CD4-positive, CD25-positive, alpha-beta regulatory T cell (primary cell): ENCODE results near the gene YBX2. TPM values are rescaled to one million over a fixed set of nuclear protein-coding genes. Genes with fewer than 3 reads are reported as not detected.
A peak's percentile ranks its signal among the peaks of the same experiment; 100 is the strongest.
"Not testable (repeated sequence)": the region's sequence is repeated elsewhere in the genome, so short reads cannot be mapped to it uniquely, and the experiment has no call there.

Experiments used
- ATAC-seq, 2 donors: fragments of 150-1000 bp; cut with Tn5 transposase; one replicate each; pipeline ENCODE4 v1.10.0; 2021; ENCODE audit warnings: low read depth in 2 of 2, moderate number of reproducible peaks in 2 of 2, moderate library complexity in 1 of 2
- DNase-seq, 3 donors: peaks; one replicate each; pipeline versions ENCODE4 v3.0.0 to v3.0.0-alpha.2; 2012 to 2022; ENCODE audit warnings: mixed read lengths in 1 of 3
- H3K27ac ChIP-seq: one replicate; pipeline ENCODE4 v1.7.0; 2013; ENCODE audit warnings: mild to moderate bottlenecking, low read length; ENCODE audit not compliant: insufficient read depth, poor library complexity, severe bottlenecking
- H3K27me3 ChIP-seq: one replicate; pipeline ENCODE4 v1.7.0; 2013; ENCODE audit warnings: low read length; ENCODE audit not compliant: control insufficient read depth, insufficient read depth
- H3K36me3 ChIP-seq: one replicate; pipeline ENCODE4 v1.7.0; 2013; ENCODE audit warnings: mild to moderate bottlenecking, low read length, moderate library complexity; ENCODE audit not compliant: control insufficient read depth, insufficient read depth
- H3K4me1 ChIP-seq: 2 replicates; pipeline ENCODE4 v1.7.0; 2013; ENCODE audit warnings: mild to moderate bottlenecking, low read length; ENCODE audit not compliant: insufficient read depth, control insufficient read depth, poor library complexity, severe bottlenecking
- H3K4me3 ChIP-seq: one replicate; pipeline ENCODE4 v1.7.0; 2013; ENCODE audit warnings: low read depth, mild to moderate bottlenecking, low read length, moderate library complexity
- H3K9me3 ChIP-seq, 2 experiments: 1 replicate in 1 of 2; 2 replicates in 1 of 2; pipeline ENCODE4 v1.7.0; 2013; ENCODE audit warnings: low read length in 2 of 2, mild to moderate bottlenecking in 1 of 2, moderate library complexity in 1 of 2; ENCODE audit not compliant: control insufficient read depth in 2 of 2
- H3K27ac Mint-ChIP-seq, 3 donors: one replicate each; pipeline ENCODE4 v1.8.0; 2020 to 2022; ENCODE audit warnings: mild to moderate bottlenecking in 3 of 3, mixed read lengths in 3 of 3, moderate library complexity in 2 of 3
- H3K27me3 Mint-ChIP-seq: one replicate; pipeline ENCODE4 v1.8.0; 2022; ENCODE audit warnings: mild to moderate bottlenecking, mixed read lengths
- H3K36me3 Mint-ChIP-seq: one replicate; pipeline ENCODE4 v1.8.0; 2020; ENCODE audit warnings: mixed read lengths
- H3K4me1 Mint-ChIP-seq, 4 donors: one replicate each; pipeline ENCODE4 v1.8.0; 2020 to 2022; ENCODE audit warnings: mixed read lengths in 4 of 4, mild to moderate bottlenecking in 1 of 4
- H3K4me3 Mint-ChIP-seq, 4 donors: one replicate each; pipeline ENCODE4 v1.8.0; 2020 to 2022; ENCODE audit warnings: mild to moderate bottlenecking in 4 of 4, mixed read lengths in 4 of 4, moderate library complexity in 3 of 4
- H3K9me3 Mint-ChIP-seq, 7 donors: one replicate each; pipeline ENCODE4 v1.8.0; 2020 to 2022; ENCODE audit warnings: mixed read lengths in 7 of 7, mild to moderate bottlenecking in 3 of 7, moderate library complexity in 2 of 7
- polyA plus RNA-seq, 4 donors: library from polyadenylated mRNA; unstranded; fragments of 300-500 nt; fragmentation: Illumina TruSeq; gene quantifications; one replicate each; pipeline ENCODE4 v1.2.3, GENCODE V29; 2021
- total RNA-seq: library from RNA; stranded (reverse); gene quantifications from one replicate; pipeline ENCODE4 v1.2.3, GENCODE V29; 2022

YBX2 gene
- total and polyA plus RNA-seq, 5 donors from 2014 or later: not detected

- Mint-ChIP-seq H3K4me1 (peaks cover 9 to 86% (median 33%) of the 10 kb centered on the region in 4 donors), H3K9me3 (no peaks in the 10 kb centered on the region), H3K27ac (peak overlapping the region; percentile 93 to 98 (median 96)), H3K4me3 (peak overlapping the region; percentile 78 to 99 (median 96)), H3K27me3 (no peaks in the 10 kb centered on the region), H3K36me3 (peaks cover 14% of the 10 kb centered on the region)
- Histone ChIP-seq H3K36me3 (peaks cover 8% of the 10 kb centered on the region), H3K27ac (peak overlapping the region; percentile 78), H3K4me1 (peaks cover 78% of the 10 kb centered on the region), H3K4me3 (no peak overlapping the region), H3K9me3 (no peaks in the 10 kb centered on the region), H3K27me3 (no peaks in the 10 kb centered on the region)
- no peak for DNase-seq
- ATAC-seq: no peak
Measured at GRCh38 chr17:7334938-7335538, 40.6 kb upstream of the YBX2 start.

- not testable (repeated sequence) for H3K36me3 ChIP-seq
Measured at GRCh38 chr17:7332600-7333069, 38.2 kb upstream of the YBX2 start.

GRCh38 chr17:7332111-7332510 lies 37.7 kb upstream of the YBX2 start:
- H3K9me3 ChIP-seq: no peaks in the 10 kb centered on the region
- H3K4me1 ChIP-seq: peaks cover 65% of the 10 kb centered on the region
- peaks cover 2% of the 10 kb centered on the region for H3K36me3 Mint-ChIP-seq
- H3K36me3 ChIP-seq: no peaks in the 10 kb centered on the region
- peak overlapping the region; percentile 58 for H3K27ac ChIP-seq
- ATAC-seq (no peak), DNase-seq (no peak)
- peak overlapping the region; percentile 38 to 94 (median 82) for H3K4me3 Mint-ChIP-seq
- H3K27me3 ChIP-seq: no peaks in the 10 kb centered on the region
- peak overlapping the region; percentile 65 to 89 (median 89) for H3K27ac Mint-ChIP-seq
- no peaks in the 10 kb centered on the region for H3K9me3 Mint-ChIP-seq
- peaks cover 19 to 80% (median 35%) of the 10 kb centered on the region in 4 donors for H3K4me1 Mint-ChIP-seq
- H3K27me3 Mint-ChIP-seq: peaks cover 8% of the 10 kb centered on the region
- peak overlapping the region; percentile 41 for H3K4me3 ChIP-seq

More at GRCh38 chr17:7332600-7333069, 38.2 kb upstream of the YBX2 start:
- Mint-ChIP-seq H3K27ac (peak overlapping the region; percentile 65 to 89 (median 89)), H3K4me3 (peak overlapping the region; percentile 38 to 94 (median 82)), H3K4me1 (peaks cover 19 to 83% (median 36%) of the 10 kb centered on the region in 4 donors)
- ATAC-seq, H3K27me3 ChIP-seq, H3K27me3 Mint-ChIP-seq, H3K9me3 ChIP-seq, H3K9me3 Mint-ChIP-seq, H3K36me3 Mint-ChIP-seq: not testable (repeated sequence)
- Histone ChIP-seq H3K4me1 (peaks cover 70% of the 10 kb centered on the region), H3K27ac (peak overlapping the region; percentile 58), H3K4me3 (peak overlapping the region; percentile 41)
- DNase-seq: peak; percentile 48 to 80 (median 68)

DNA sequence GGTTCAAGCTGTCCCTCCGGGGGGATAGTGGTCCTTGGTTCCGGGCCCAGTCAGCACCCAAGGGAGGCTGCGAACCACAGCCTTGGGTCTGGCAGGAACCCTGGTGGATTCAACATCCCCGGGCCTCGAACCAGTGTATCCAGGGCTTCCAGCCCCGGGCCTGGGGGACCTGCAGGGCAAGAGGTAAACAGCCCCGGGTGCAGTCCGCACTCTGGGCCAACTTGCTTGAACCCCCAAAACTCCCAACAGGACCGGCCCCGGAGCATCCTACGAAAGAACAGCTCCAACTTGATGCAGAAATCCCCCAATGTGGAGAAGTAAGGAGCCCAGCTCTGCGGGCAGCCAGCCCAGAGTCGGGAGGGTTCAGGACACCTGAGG lies 36.2 kb upstream of the YBX2 start:
- peak overlapping the region; percentile 85 for H3K27ac ChIP-seq
- H3K27me3 Mint-ChIP-seq: peaks cover 8% of the 10 kb centered on the region
- no peak overlapping the region for H3K4me3 ChIP-seq
- ATAC-seq: no peak
- H3K9me3 Mint-ChIP-seq: no peaks in the 10 kb centered on the region
- DNase-seq: no peak
- H3K4me3 Mint-ChIP-seq: peak overlapping the region; percentile 68 to 97 (median 96)
- H3K4me1 ChIP-seq: peaks cover 50% of the 10 kb centered on the region
- H3K27me3 ChIP-seq: no peaks in the 10 kb centered on the region
- peaks cover 19 to 71% (median 29%) of the 10 kb centered on the region in 4 donors for H3K4me1 Mint-ChIP-seq
- peak overlapping the region; percentile 38 to 98 (median 98) for H3K27ac Mint-ChIP-seq
- no peaks in the 10 kb centered on the region for H3K9me3 ChIP-seq
- peaks cover 7% of the 10 kb centered on the region for H3K36me3 ChIP-seq
- H3K36me3 Mint-ChIP-seq: peaks cover 3% of the 10 kb centered on the region

DNA sequence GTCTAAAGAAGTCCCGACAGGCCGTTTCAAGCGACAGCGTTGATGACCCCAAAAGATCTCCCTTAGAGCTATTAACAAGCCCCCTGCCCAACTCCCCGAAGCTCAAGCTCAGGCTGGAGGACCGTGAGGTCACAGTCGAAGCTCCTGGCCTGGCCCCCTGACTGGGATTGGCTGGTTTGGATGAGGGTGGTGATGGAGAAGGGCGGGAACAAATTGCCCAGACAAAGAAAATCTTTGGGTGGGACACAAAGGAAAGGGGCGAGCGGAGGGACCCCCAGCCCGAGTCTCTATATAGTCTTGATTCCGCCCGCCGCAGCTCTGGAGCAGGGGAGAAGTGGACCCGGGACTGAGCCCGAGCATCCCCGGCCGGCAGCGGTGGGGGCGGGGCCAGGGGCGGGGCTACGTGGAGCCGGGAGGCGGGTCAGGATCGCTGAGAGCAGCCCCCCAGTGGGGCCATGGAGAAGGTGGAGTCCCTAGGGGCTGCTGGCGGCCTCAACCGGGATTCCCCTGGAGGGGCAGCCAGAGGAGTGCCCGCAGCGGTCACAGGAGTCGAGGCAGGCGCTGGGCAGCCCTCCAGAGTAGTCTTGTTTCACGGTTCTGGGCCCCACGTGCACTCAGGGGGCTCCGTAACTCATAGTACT lies 35.7 kb upstream of the YBX2 start:
- Histone ChIP-seq H3K9me3 (no peaks in the 10 kb centered on the region), H3K4me3 (peak overlapping the region; percentile 77), H3K27me3 (no peaks in the 10 kb centered on the region), H3K36me3 (peaks cover 8% of the 10 kb centered on the region), H3K27ac (peak overlapping the region; percentile 85), H3K4me1 (peaks cover 45% of the 10 kb centered on the region)
- ATAC-seq: peak; percentile 56
- Mint-ChIP-seq H3K27me3 (peaks cover 8% of the 10 kb centered on the region), H3K36me3 (peaks cover 3% of the 10 kb centered on the region), H3K9me3 (no peaks in the 10 kb centered on the region), H3K4me3 (peak overlapping the region; percentile 94 to 97 (median 96)), H3K4me1 (peaks cover 19 to 66% (median 27%) of the 10 kb centered on the region in 4 donors), H3K27ac (peak overlapping the region; percentile 98 to 99 (median 98))
- DNase-seq: peak; percentile 68 to 90 (median 83)

DNA sequence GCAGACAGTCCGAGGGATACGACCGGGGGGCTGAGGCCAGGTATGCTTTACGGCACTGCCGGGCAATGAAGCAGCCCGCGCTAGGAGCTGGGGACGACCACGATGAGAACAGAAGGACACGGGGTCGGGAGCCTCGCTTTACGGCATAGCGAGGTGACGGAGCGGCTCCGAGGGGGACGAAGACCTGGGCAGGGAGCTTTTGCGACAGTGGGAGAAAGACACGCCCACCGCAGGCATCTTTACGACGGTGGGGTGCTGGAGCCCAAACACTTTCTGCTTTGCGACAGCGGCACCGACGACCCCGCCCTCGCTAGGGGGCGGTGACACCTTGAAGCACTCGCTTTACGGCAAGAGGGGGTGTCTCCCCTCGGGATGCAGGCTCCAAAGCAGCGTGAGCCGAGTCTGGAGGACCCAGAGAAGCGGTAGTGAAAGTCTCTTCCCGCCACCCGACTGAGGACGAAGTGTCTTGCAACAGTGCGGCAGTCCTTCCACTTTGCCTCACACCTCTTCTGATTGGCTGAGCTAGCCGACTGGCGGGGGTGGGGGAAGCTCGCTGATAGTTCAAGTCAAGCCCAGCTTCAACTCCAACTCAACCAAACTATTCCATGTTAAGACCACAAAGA lies 35.0 kb upstream of the YBX2 start:
- DNase-seq (peak; percentile 94 to 99 (median 97)), ATAC-seq (peak; percentile 69 to 72)
- H3K36me3 Mint-ChIP-seq: peaks cover 3% of the 10 kb centered on the region
- peaks cover 19 to 62% (median 26%) of the 10 kb centered on the region in 4 donors for H3K4me1 Mint-ChIP-seq
- H3K4me3 ChIP-seq: peak overlapping the region; percentile 77
- peak overlapping the region; percentile 94 to 97 (median 96) for H3K4me3 Mint-ChIP-seq
- H3K9me3 ChIP-seq: no peaks in the 10 kb centered on the region
- no peaks in the 10 kb centered on the region for H3K27me3 ChIP-seq
- H3K27ac Mint-ChIP-seq: peak overlapping the region; percentile 98 to 99 (median 98)
- H3K9me3 Mint-ChIP-seq: no peaks in the 10 kb centered on the region
- peaks cover 40% of the 10 kb centered on the region for H3K4me1 ChIP-seq
- H3K27ac ChIP-seq: peak overlapping the region; percentile 85
- H3K27me3 Mint-ChIP-seq: peaks cover 8% of the 10 kb centered on the region
- peaks cover 8% of the 10 kb centered on the region for H3K36me3 ChIP-seq

GRCh38 chr17:7328840-7329373 lies 34.5 kb upstream of the YBX2 start, which contains the start of gene NEURL4:
NEURL4 (minus strand) TSS chr17:7329335; CDS start chr17:7329312, 23 bp downstream.
- H3K36me3 Mint-ChIP-seq: peaks cover 3% of the 10 kb centered on the region
- H3K27ac Mint-ChIP-seq: peak within 1 kb of the TSS; percentile 98 to 99 (median 98)
- Histone ChIP-seq H3K27ac (peak within 1 kb of the TSS; percentile 85), H3K36me3 (peaks cover 8% of the 10 kb centered on the region), H3K27me3 (no peaks in the 10 kb centered on the region), H3K4me3 (peak within 1 kb of the TSS; percentile 77), H3K4me1 (peaks cover 43% of the 10 kb centered on the region), H3K9me3 (no peaks in the 10 kb centered on the region)
- DNase-seq: peak in 1 of 3 donors; percentile 37
- H3K4me1 Mint-ChIP-seq: peaks cover 18 to 60% (median 26%) of the 10 kb centered on the region in 4 donors
- peak; percentile 2 for ATAC-seq
- H3K4me3 Mint-ChIP-seq: peak within 1 kb of the TSS; percentile 94 to 97 (median 96)
- no peaks in the 10 kb centered on the region for H3K9me3 Mint-ChIP-seq
- H3K27me3 Mint-ChIP-seq: peaks cover 8% of the 10 kb centered on the region
